HUES6 (cell line): ENCODE data around the gene C1orf210.

Experiments used
- H3K27ac ChIP-seq: 2 replicates; pipeline ENCODE4 v1.7.0; 2013; ENCODE audit warnings: low read depth, mild to moderate bottlenecking, low read length, inconsistent platforms
- H3K27me3 ChIP-seq: 2 replicates; pipeline ENCODE4 v1.6.1; 2013; ENCODE audit warnings: low read length; ENCODE audit not compliant: control insufficient read depth, insufficient read depth
- H3K36me3 ChIP-seq: 2 replicates; pipeline ENCODE4 v1.6.1; 2013; ENCODE audit warnings: low read length; ENCODE audit not compliant: control insufficient read depth, insufficient read depth
- H3K4me1 ChIP-seq: 2 replicates; pipeline ENCODE4 v1.6.1; 2013; ENCODE audit warnings: low read length; ENCODE audit not compliant: control insufficient read depth, insufficient read depth
- H3K4me3 ChIP-seq: 2 replicates; pipeline ENCODE4 v1.5.1; 2013; ENCODE audit warnings: low read depth, low read length
- H3K9ac ChIP-seq: one replicate; pipeline ENCODE4 v1.6.1; 2013; ENCODE audit warnings: mild to moderate bottlenecking, low read length
- H3K9me3 ChIP-seq: 2 replicates; pipeline ENCODE4 v1.6.1; 2013; ENCODE audit warnings: low read depth, low read length; ENCODE audit not compliant: control insufficient read depth, insufficient read depth

C1orf210 gene

DNA sequence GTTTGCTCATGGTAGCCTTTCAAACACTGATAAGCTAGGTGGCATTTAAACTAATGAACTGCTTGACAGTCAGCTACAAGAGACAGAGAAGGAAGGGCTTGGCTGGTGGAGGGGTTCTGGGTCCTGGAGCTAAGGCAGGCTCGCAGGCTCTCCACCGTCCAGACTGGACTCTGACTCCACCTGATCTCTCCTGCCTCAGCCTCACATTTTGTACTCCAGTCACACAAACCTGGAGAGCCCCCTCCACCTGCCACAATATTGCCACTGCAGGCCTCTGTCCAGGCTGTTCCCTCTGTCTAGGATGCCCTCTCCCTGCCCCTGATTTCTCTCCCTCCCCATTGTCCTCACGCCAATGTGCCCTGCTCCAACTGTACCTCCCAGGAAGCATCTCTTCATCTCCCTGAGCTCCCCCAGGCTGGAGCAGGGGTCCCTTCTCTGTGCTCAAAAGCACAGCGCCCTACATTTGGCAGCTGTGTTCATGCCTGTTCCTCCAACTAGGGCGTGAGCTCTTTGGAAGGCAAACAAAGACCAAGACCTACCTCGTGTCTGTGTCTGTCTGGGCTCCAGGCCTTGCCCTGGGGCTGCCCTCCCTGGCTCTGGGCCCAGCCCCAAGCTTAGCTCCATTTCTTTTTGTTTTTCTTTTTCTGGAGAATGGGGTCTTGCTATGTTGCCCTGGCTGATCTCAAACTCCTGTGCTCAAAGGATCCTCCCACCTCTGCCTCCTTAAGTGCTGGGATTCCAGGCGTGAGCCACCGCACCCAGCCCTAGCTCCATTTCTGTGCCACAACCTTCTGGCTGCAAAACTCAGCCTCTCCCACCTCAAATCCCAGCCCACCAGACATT, 18.3 kb upstream of the C1orf210 start:
- peaks cover 11% of the 10 kb centered on the region for H3K4me1 ChIP-seq
- H3K9ac ChIP-seq, result no peak overlapping the region
- H3K4me3 ChIP-seq, result no peak overlapping the region
- no peaks in the 10 kb centered on the region for H3K9me3 ChIP-seq
- H3K36me3 ChIP-seq, result no peaks in the 10 kb centered on the region
- no peaks in the 10 kb centered on the region for H3K27me3 ChIP-seq
- H3K27ac ChIP-seq, result no peak overlapping the region

DNA sequence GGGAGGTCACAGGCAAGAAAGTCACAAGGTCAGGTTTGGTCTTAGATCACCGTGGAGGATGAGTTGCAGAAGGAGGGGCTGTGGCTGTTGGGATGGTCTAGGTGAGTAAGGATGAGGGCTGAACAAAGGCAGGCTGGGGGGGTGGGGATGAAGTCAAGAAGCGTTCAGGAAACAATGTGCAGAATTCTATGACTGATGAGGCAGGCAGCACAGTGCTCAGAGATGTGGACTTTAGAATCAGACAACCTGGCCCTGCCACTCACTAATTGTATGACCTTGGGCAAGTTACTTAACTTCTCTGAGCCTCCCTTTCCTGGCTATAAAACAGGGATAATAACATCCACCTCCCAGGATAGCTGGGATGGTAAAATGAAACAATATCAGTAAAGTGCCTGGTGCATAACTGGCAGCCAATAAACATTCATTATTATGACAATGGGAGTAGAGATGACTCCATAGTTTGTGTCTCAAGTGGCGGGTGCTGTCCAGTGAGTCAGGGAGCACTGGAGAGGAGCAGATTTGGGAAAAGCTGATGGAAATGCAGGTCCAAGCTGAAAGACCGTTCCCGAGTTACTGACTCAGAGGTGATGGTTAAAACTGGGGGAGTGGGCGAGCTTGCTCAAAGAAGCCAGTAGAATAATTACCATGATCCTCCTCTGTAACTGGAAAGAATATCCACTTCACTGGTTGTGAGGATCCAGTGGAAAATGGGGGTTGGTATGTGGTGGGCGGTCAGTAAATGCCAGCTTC, 17.5 kb upstream of the C1orf210 start:
- no peak overlapping the region for H3K27ac ChIP-seq
- no peaks in the 10 kb centered on the region for H3K27me3 ChIP-seq

DNA sequence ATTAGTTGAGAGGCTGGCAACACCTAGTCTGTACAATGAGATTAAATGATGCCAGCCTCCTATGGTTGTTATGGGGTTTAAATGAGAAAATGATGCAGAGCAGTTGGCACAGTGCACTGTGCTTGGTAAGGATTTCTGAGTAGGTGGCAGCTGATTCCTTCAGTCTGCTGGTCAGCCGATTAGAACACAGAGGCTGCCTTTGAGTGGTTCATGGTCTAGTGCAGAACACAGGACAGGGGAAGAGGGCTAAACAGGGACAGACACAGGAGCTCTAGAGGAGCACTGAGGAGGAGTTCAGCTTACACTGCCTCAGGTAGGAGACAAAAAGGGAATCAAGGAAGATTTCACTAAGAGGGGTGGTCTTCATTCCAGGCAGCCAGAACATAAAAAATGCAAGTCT, 16.8 kb upstream of the C1orf210 start:
- Histone ChIP-seq H3K27ac (no peak overlapping the region), H3K27me3 (no peaks in the 10 kb centered on the region), H3K4me1 (peaks cover 11% of the 10 kb centered on the region), H3K9me3 (no peaks in the 10 kb centered on the region), H3K36me3 (no peaks in the 10 kb centered on the region), H3K4me3 (no peak overlapping the region), H3K9ac (no peak overlapping the region)

More for the DNA sequence above, 17.5 kb upstream of the C1orf210 start:
- Histone ChIP-seq H3K9me3 (no peaks in the 10 kb centered on the region), H3K9ac (no peak overlapping the region), H3K4me1 (peaks cover 11% of the 10 kb centered on the region), H3K36me3 (no peaks in the 10 kb centered on the region), H3K4me3 (no peak overlapping the region)

DNA sequence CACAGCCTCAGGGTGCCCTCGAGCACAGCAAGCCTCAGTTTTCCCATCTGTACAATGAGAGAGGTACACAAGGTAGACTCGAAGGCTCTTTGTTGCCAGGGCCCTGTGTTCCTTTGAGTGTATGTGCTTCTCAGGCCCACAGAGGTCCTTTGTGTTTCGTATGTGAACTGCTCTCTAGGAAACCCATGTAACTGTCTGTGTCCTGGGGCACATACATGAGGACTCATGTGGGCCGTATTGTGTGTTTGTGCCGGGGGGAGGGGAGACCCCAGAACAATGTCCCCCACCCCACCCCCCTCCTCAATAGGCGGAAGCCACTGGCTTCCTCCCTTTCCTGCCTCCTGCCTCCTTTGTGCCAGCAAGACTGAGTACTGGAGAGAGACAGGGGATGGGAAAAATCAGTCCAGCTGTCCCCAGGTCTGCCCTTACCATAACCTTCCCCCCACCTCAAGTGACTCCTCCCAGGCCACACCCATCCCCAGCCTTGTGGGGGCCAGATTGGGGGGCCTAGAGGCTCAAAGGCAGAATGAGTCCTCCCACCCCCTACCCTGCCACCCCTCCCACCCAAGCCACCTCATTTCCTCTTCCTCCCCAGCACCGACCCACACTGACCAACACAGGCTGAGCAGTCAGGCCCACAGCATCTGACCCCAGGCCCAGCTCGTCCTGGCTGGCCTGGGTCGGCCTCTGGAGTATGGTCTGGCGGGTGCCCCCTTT, 15.2 kb upstream of the C1orf210 start, which contains the start of gene TIE1:
TIE1 (plus strand) TSS at position 605 of the 717 bp plus-strand sequence; CDS start at position 695, 90 bp downstream.
- Histone ChIP-seq H3K27ac (no peak within 1 kb of the TSS), H3K36me3 (no peaks in the 10 kb centered on the region), H3K4me1 (peaks cover 26% of the 10 kb centered on the region), H3K4me3 (no peak within 1 kb of the TSS), H3K9ac (no peak within 1 kb of the TSS), H3K27me3 (no peaks in the 10 kb centered on the region), H3K9me3 (no peaks in the 10 kb centered on the region)

DNA sequence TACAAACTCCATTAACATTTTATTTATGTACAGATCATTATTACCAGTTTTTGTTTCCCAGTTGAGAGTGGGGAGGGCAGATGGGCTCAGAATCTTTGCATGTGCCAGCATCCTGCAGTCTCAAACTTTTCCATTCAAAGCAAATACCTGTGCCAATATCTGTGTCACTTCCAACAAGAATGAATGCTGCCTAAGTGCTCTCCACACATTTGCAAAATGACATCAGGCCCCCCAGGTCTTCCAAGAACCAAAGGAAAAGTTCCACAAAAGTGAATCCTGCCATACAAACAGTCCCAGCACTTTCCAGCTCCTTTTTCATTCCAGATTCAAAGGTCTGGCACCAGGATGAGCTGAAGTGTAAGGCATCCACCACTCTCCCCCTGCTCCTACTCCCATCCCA, 13.7 kb upstream of the C1orf210 start:
- Histone ChIP-seq H3K4me1 (peaks cover 35% of the 10 kb centered on the region), H3K4me3 (no peak overlapping the region), H3K36me3 (no peaks in the 10 kb centered on the region), H3K27me3 (no peaks in the 10 kb centered on the region), H3K9ac (no peak overlapping the region), H3K9me3 (no peaks in the 10 kb centered on the region), H3K27ac (no peak overlapping the region)

DNA sequence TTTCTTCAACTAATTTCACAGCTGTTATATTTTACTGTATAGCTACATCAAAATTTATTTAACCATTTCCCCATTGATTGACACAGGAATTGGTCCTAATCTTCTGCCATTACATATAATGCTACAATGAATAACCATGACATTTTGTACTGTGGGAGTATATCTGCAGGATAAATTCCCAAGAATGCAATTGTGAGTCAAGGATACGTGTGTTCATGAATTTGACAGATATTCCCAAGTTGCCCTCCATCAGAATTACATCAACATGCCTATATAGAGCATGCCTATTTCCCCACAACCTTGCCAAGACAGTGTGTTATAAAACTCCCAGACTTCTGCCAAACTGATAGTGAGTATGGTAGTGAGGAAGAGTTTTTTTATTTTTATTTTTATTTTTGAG, 12.7 kb upstream of the C1orf210 start:
- H3K4me3 ChIP-seq, result no peak overlapping the region

DNA sequence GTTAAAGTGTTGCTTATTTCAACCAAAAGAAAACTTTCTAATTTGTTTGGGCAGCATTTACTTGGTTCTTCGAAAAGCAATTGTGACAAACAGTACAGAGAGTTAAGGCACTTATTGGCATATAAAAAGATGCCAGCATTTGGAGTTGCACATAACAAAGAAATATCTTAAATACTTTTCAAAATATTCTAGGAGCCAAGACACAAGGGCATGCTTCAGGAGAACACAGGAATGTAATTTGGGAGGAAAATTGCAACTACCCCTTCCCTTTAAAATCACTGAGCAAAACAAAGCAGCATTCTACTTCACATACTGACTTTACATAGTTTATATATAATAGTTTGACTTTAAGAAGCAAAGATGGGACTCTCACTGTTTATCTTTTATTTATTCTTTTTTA, 10.8 kb upstream of the C1orf210 start:
- Histone ChIP-seq H3K4me1 (peaks cover 35% of the 10 kb centered on the region), H3K4me3 (no peak overlapping the region)

More for the DNA sequence above, 12.7 kb upstream of the C1orf210 start:
- Histone ChIP-seq H3K36me3 (no peaks in the 10 kb centered on the region), H3K27me3 (no peaks in the 10 kb centered on the region), H3K4me1 (peaks cover 35% of the 10 kb centered on the region), H3K9ac (no peak overlapping the region), H3K27ac (no peak overlapping the region), H3K9me3 (no peaks in the 10 kb centered on the region)

DNA sequence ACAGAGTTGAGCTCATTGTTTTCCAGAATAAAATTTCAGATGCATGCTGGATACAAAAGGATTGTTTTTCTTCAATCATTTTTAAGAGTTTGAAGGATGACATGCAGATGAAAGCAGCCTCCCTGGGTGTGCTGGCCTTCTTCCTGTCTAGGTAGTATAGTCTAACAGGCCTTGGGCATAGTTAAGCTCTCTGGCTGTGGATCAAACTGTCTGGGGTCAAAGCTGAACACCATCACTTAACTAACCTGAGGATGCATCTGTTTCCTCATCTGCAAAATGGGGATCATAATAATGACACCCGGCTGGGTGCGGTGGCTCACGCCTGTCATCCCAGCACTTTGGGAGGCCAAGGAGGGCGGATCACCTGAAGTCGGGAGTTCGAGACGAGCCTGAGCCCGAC, 9.4 kb upstream of the C1orf210 start:
- Histone ChIP-seq H3K27me3 (no peaks in the 10 kb centered on the region), H3K4me1 (peaks cover 34% of the 10 kb centered on the region), H3K9ac (no peak overlapping the region), H3K27ac (no peak overlapping the region), H3K4me3 (no peak overlapping the region), H3K9me3 (no peaks in the 10 kb centered on the region), H3K36me3 (no peaks in the 10 kb centered on the region)

More for the DNA sequence above, 10.8 kb upstream of the C1orf210 start:
- H3K27me3 ChIP-seq, result no peaks in the 10 kb centered on the region
- H3K9ac ChIP-seq, result no peak overlapping the region
- no peak overlapping the region for H3K27ac ChIP-seq
- no peaks in the 10 kb centered on the region for H3K36me3 ChIP-seq
- H3K9me3 ChIP-seq, result no peaks in the 10 kb centered on the region

DNA sequence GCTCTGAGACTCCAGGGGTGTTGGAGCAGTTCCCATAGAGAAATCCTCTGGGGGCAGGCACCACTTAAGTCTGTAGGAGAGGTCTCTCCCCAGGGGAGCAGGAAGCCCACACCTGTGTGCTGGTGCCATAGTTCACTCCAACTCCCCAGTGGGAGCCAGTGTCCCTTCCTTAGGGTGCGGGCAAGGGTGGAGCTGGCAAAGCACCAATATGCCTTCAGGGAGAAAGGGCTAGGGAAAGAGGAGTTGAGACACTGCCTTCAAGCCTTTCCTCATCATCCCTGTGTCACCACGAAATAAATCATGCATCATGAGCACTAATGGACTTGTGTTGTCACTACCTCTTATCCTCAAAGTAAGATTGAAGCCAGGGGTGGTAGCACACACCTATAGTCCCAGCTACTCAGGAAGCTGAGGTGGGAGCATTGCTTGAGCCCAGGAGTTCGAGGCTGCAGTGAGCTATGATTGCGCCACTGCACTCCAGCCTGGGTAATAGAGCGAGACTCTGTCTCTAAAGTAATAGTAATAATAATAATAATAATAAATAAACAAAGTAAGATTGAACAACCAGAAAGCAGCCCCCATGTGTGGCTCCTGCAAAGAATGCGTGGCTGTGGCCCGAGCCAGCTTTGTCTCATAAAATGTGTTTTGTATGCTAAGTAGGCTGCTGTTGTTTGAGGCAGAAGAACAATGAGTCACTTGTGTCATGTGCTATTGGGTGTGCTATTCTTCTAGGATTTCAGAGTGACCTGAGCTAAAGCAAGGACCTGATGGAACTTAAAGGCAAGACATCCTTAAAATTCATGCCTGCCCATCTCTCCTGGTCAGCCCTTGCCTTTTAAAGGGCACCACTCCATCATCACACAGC, 8.7 kb upstream of the C1orf210 start:
- Histone ChIP-seq H3K9me3 (no peaks in the 10 kb centered on the region), H3K4me1 (peaks cover 27% of the 10 kb centered on the region), H3K36me3 (no peaks in the 10 kb centered on the region), H3K9ac (no peak overlapping the region), H3K27me3 (no peaks in the 10 kb centered on the region), H3K4me3 (no peak overlapping the region), H3K27ac (no peak overlapping the region)

DNA sequence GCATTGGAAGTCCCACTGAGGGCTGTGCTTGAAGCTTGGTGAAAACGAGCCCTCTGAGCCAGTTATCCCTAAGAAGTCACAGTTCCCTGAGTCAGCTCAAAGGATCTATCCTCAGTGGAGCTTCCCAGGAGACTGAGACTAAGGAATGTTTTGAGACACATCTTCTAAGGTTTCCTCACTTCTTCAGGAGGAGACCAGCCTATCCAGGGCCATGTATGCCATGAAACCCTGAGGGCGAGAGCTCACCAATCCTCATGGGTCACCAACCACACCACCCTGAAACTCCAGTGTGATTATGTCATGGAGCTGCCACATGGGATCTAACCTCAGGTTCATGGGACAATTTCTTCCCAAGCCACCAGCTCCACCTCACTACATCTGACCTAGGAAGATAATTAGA, 7.8 kb upstream of the C1orf210 start:
- no peaks in the 10 kb centered on the region for H3K9me3 ChIP-seq
- H3K36me3 ChIP-seq, result no peaks in the 10 kb centered on the region
- no peaks in the 10 kb centered on the region for H3K27me3 ChIP-seq
- no peak overlapping the region for H3K4me3 ChIP-seq
- peaks cover 24% of the 10 kb centered on the region for H3K4me1 ChIP-seq
- H3K9ac ChIP-seq, result no peak overlapping the region
- no peak overlapping the region for H3K27ac ChIP-seq
